HG03159 (cell line): ENCODE data around the gene DUSP23.
A peak's percentile ranks its signal among the peaks of the same experiment; 100 is the strongest.

Experiments
- ATAC-seq: cut with Tn5 transposase; IDR thresholded peaks from one replicate; pipeline ENCODE4 v1.9.1; 2021; ENCODE audit warnings: mild to moderate bottlenecking, moderate library complexity; ENCODE audit not compliant: unreplicated experiment

The DUSP23 gene

DNA sequence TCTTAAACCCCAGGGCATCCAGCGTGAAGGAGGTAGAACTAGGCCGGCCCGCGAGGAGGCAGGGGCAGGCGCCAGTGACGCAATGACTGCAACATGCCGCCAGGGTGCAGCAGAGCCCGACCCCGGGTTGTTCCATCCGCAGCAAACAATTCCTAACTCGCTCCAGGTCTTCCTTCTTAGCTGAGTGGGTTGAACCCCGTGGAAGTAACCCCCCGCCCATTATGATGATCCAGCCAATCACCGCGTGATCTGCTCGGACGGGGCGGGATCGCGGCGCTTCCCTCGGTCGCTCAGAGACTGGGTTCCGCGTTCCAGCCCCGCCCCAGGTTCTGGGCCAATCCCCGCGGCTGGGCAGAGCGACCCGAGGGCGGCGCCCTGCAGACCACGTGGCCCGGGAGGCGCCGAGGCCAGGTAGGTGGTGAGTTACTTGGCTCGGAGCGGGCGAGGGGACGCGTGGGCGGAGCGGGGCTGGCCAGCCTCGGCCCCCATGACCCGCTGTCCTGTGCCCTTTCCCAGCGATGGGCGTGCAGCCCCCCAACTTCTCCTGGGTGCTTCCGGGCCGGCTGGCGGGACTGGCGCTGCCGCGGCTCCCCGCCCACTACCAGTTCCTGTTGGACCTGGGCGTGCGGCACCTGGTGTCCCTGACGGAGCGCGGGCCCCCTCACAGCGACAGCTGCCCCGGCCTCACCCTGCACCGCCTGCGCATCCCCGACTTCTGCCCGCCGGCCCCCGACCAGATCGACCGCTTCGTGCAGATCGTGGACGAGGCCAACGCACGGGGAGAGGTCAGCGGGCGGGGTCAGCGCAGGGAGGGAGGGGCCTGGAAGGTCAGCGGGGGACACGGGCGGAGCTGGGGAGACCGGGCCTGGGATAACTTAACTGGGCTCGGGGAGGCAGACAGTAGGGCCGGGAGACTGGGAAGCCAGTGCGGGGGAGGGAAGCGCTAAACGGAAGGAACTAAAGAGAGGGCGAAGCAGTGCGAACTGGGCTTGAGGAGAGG lies at the start of gene DUSP23:
TSS of gene DUSP23 (plus strand) at position 380 of the 1,000 bp plus-strand sequence. CDS start at position 519, 139 bp downstream.
- ATAC-seq, result peak; percentile 98

DNA sequence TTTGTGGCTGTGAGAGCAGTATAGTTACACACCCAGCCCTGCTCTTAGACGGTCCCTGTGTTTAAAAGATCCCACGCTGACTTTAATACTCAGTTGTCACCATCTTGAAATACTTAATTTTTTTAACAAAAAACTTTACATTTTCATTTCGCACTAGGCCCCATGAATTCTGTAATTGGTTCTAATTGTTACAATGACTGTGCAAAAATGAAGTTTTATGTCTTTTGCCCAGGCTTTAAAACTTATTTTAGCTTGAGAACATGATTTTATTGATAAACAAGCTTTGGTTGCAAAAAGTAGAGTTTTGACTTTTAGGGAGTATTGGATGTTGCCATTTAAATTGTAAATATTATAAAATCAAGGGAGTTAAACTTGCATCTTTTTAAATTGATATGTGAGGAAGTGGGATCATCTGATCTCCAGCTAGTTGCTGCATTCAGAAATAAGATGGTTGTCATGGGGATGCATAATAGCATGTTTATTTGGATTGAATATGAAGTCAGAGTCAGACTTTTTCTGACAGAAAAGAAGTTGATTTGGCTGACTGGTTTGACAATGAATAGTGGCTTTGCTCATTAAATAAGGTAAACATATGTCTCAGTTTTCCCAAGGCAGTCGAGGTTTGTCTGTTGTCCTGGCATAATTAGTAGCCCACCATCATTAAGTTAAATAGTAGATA lies 43.4 kb upstream of the DUSP23 start:
- no peak for ATAC-seq

DNA sequence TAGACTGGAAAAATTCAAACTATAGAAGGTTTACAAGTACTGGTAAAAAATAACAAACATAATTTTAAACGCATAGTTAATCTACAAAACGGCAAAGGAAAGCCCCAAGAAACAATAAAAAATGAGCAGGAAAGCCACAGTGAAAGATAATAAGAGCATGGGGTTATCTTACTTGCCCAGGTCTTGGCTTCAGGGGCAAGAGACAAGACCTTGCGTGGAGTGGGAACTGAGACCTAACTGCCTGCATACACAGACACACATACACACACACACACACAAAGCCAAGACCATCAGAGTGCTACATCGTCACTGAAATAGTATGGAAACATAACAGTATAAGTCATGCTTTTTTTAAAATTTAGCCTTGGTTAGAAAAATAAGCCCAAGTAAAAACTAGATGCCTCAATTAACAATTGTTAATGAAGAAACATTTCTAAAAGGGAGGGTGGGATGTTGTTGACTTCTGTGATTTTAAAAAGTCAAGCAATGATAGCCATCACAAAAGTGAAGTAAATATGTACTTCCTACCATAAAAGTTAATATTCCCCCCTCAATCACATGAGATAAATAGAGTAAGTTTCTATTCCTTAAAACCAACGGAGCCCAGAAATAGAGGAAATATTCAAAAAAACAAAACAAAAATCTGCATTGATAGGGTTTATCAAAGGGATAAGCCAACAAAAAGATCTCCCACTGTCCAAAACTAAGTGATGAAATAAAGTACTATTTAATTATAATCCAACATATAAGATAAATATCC lies 36.9 kb upstream of the DUSP23 start:
- ATAC-seq, result no peak

DNA sequence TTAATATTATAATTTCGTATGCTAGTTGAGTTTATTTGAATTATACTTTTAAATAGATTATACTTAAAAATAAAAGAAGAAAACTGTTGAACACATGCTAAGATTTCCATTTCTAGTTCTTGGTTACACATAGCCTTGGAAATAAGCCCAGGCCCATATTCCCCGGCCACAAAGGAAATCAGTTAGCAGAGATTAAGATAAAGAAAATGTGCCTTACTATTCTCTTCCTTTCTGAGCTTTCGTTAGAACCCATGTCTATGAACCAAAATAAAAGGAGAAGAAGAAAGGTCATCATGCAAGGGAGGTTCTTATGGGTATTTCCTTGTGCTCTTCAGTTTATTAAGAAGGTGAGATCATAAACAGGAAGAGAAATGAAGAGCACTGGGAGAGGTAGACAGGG lies 34.1 kb upstream of the DUSP23 start:
- ATAC-seq, result no peak

DNA sequence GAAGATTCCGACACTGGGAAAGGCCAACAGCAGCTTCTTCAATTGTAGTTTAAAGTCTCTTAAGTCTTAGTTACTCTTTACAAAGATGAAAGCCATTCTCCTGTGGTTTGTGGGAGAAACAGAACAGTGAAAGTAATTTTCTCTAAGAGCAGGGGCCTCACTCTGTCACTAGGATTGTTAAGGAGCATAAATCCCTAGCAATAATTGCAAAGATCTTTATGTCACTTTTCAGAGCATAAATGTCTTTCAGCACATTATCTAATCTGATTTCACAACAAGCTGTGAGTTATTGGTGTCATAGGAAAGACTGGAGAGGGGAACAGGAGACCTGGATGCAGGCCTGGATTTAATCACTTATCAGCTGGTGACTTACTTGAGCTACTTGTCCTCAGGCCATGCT lies 32.4 kb upstream of the DUSP23 start:
- ATAC-seq, result no peak

DNA sequence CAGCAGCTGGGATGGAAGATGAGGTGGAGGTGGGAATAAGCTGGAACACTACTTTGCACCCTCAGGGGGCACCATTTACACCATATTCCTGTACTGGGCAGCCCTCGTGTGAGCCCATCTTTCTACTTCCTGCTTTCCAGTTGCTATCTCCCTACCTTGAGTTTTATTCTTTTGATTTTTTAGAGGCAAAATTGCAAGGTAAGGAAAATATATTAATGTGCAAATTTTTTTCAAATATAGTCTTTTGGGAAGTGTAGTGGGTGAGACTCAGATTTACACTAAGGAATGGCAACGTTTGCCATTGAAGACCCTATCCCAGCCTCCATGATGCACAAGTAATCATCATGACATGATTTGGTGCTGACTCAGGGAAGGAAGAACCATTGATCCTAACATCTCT lies 31.1 kb upstream of the DUSP23 start:
- ATAC-seq, result no peak

DNA sequence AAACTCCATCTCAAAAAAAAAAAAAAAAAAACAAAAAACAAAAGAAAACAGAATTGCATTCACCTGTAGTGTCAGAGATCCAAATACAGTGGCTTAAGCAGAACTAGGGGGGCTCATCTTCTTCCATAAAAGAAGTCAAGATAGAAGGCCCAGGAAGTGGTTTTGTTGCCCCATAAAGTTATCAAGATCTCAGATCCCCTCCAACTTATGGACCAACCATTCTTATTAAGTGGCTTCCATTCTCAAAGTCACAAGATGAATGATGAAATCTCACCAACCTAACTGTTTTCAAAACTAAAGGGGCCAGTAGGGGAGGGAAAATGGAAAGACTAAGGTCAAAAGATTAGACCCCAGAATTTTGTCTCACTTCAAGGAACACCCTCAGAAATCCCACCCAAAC lies 30.1 kb upstream of the DUSP23 start:
- ATAC-seq, result no peak

DNA sequence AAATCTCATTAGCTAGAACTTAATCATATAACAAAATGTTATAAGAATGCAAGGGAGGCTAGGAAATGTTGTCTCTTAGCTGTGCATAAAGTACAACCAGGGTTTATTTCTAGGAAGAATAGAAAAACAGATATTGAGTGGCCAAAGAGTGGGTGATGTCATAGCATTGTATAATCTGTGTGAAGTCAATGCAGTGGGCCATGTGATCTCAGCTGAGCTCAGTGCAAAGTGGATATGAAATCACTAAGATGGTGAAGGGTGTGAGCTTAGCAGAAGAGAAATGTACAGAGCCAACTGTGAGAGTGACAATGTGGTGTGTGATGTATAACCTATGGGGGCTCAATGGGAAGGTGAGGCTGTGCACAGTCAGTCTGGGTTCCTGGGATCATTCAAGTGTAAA lies 29.7 kb upstream of the DUSP23 start:
- no peak for ATAC-seq

DNA sequence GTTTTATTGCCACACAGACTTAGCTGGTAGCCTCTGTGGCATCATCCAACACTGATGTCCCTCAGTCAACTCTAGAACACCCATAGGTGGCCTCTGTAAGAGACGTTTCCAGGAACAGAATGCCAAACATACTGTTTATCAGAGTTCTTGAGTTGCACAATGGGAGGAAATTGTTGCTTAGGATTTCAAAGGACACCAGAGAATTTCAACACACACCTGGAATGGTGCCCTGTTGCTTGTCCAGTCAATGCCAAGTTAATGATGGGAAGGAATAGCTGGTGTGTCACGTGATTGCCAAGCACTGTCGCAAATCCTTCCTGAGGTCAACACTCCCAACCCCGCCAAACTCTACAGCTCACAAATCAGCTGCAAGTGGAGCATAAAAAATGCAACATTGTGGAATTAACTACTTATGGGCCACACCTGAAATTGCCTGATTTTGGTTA lies 28.6 kb upstream of the DUSP23 start:
- ATAC-seq, result no peak

DNA sequence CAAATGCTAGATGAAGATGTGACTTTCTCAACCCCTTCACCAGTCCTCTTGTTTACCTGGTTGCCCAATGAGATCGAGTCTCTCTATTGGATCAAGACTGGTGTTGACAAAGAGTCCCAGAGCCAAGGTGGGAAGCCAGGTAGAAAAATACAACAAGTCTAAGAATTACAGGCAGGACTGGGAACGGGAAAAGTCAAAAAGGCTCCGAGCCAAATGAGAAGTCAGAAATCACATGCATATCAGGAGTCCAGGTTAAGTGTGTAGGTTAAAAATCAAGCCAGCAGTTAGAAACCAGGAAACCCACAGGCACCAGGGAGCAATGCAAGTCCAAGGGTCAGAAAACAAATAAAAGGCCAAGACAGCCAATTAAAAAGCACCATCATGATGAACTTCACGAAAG lies 27.4 kb upstream of the DUSP23 start:
- ATAC-seq, result no peak

DNA sequence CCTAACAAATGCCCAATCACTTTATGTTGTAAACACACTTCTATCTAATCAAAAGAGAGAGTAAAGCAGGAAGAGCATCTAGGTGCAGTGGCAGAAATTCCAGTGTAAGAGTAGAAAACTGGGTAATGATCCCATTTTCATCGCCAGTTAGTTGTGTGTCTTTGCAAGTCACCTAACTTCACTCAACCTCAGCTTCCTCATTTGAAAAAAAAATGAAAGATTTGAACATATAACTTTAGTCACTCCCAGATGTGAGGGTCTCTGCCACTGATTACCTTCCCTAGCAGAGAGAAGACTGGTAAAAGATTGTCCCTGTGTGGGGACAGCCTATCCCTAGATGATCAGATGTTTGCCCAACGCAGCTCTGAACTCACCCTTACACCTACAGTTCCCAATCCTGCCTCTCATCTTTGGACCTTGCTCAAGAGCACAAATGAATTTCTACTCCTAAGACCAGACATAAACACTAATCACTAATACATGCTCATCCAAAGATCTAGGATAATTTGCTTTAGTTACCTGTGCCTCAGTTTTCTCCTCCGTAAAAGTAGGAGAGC lies 25.2 kb upstream of the DUSP23 start:
- no peak for ATAC-seq

DNA sequence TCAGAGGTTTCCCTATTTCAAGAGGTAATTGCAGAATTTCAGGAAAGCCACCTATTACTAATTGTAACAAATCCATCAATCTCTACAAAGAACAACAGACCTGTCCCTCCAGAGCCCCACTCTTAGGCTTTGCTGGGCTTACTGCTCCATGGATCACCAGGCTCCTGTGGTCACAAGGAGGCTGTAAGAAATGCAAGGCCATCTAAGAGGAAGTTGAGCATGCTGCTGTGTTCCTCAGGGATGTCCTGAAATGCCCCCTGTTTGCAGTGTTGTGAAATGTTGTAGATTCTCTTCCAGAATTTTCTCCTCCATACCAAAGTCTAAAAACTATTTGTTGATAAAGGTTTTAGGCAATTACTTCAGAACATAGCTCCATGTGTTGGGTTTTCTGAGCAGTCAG lies 24.4 kb upstream of the DUSP23 start:
- no peak for ATAC-seq

DNA sequence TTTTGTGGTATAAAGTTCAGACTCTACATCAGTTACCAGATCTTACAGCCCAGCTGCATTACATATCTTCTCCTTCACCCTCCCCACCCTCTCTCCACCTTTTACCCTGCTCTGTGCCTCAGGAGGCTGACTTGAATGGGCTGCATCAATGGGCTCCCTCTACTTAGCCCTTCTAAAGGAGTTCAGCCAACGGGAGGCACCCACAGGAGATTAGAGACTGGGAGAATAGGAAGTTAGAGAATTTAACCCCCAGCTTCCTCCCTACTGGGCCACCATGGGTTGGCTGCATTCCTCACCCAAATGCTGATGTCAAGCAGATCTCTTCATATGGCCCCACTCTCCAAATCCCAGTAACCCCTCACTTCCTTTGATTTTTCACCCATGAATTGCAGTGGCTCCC lies 17.1 kb upstream of the DUSP23 start:
- ATAC-seq, result no peak

DNA sequence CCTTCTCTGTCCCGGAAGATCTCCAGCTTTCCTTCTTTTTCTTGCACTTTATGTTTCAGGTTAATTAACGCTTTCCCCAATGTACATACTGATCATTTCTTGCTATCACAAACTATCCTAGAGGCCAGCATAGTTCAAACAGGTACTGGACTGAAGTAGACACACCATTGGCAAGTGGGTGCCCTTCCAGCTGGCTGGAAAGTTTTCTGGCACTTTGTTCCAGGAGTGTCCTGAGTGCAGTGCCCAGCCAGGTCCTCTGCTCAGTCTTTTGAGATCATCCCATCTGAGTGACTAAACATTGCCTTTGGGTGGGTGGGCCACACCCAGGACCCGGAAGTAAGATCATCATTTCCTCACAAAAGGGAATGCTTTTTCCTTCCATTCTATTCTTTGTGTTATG lies 15.0 kb upstream of the DUSP23 start:
- ATAC-seq, result no peak

DNA sequence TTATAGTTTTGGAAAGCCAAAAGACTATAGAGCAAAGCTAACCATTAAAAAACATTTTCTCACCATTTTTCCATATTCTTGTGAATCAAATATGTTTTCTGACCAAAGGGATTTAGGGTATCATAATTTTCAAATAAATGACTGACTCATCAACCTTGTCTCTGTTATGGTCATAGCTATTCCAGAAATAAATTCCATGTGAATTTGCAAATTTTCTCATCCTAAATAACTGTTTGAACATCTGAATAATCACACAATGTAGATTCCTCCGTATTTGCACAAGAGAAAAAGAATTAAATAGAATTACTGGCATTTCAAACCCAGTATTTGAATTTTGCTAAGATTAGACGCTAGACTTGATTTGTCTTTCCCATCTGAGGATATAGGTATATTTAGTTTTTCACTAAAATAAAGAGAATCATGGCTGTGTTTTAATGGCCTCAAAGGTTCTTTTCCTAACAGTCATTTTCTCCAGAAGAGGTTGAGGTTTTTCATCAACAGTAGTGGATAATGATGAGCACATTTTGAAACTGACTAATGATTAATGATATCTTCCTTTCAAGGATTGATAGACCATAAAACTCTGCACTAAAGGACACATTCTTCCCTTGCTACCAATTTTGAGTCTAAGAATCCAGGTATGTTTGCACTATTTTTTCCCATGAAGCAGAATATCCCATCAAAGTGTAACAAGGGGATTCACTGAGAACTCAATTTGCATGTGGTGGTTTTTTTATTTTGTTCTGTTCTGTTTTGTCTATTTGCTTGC lies 9.5 kb upstream of the DUSP23 start:
- no peak for ATAC-seq

DNA sequence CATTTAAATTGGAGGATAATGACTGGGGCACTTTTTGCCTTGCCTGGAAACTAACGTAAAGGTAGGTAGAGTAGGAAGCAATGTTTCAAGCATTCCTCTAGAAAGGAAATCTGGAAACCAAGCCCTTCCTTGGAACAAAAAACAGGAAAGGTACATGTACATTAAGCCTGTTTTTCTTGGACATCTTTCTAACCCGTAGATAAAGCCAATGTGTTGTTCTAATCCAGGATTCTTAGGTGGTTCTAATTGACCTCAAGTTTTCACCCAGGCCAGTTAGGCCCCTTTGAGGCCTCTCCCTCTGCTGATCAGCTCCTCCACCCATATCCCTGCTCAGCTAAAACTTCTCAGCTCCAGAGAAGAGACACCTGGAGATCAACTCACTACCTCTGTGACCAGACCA lies 6.3 kb upstream of the DUSP23 start:
- ATAC-seq, result no peak

DNA sequence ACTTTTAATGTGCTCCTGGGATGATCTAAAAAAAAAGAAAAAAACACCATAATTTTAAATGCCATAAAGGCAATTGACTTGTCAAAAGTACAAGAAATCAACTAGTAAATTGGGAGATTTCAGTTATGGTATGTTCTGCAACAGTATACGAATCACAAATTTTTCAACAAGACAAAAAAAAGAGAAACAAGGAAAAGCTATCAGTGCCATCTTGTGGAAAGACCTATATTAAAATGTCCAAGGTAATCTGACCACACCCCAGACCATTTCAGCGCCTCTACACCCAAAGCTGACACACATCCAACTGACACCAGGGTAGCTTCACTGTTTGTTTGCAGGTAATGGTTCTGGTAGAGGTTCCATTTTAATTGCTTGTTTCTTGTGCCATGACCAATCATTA lies 5.0 kb upstream of the DUSP23 start:
- no peak for ATAC-seq

DNA sequence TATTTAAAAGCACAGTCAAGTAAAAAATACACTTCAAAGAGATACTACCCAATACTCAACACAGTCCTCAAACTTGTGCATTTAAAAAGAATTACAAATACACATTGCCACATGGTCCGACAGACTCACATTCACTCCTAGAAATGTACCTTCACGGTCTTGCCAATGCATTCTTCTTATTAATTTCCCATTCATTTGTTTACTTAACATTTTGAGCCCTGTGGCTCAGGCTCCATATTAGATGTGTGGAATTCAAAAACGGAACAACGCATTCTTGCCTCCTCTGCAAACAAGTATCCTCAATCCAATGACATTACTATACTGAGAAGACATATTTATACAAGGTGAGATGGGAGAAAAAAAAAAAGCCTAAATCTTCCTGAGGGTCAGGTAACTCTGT lies 2.5 kb upstream of the DUSP23 start:
- no peak for ATAC-seq

DNA sequence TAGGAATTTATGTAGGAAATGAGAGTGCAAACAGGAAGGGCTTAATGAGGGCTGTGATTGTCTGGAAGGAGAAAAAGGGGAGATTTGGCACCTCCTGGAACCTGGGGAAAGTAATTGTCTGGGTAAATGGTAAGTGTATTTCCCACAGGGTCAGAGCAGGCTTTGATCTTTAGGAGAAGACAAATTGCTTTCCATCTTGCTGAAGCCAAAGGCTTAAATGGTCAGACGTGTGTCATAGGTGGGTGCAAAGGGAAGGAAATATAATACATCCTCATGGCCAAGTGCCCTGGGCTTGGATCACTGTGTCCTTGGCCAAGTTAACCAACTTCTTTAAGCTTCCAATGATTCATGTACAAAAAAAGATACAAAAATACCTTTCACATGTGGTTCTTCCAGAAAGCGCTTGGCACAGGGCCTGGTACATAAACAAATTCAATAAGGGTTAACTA lies 1.3 kb upstream of the DUSP23 start:
- no peak for ATAC-seq

DNA sequence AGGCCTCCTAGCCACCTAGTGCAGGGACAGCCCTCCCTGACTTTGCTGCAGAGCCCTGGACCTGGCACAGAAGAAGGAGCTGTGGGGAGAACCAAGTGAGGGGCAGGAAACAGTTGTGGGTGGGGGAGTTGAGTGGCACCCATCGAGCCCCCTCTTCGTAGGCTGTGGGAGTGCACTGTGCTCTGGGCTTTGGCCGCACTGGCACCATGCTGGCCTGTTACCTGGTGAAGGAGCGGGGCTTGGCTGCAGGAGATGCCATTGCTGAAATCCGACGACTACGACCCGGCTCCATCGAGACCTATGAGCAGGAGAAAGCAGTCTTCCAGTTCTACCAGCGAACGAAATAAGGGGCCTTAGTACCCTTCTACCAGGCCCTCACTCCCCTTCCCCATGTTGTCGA lies 1.2 kb downstream of the DUSP23 start:
- ATAC-seq, result no peak
